ENCODE data around the gene CNOT4.

DNA sequence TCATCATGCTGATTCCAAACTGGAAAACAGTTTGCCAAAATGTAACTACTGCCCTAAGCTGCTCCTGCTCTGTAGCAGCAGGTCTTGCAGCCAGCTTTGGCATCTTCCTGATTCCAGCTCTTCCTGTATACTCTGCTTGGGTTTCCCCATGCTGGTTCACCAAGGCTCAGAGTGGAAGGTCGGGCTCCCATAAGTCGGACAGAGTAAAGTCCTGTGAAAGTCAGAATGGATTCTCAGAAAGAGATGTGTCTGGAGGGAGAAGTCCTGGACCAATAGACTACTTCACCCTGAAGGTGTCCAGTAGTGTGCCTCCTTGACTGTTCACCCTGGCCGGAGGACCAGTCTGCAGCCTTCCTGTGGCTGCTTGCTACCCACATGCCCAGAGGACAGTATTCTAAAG, 182.4 kb downstream of the CNOT4 start:
- TF ChIP-seq POLR2A (IDR thresholded peaks at IDR 0.05) (no peak), CTCF (IDR thresholded peaks at IDR 0.05) (no peak)

Data from body of pancreas (tissue), 4 donors.